Stimulated activated CD4-positive, alpha-beta T cell treated with anti-CD3 and anti-CD28 coated beads, Interleukin-1b, Interleukin-23, amount 100 ng/mL, for 48 hours (primary cell): Measurements from ENCODE around the gene OSTF1.

Experiments used
- DNase-seq: peaks from one replicate; pipeline ENCODE4 v3.0.0-alpha.2; 2020

Gene OSTF1

GRCh38 chr9:75128535-75128934 is 40.2 kb downstream of the OSTF1 start:
- DNase-seq: no peak

GRCh38 chr9:75130172-75130571 is 41.9 kb downstream of the OSTF1 start:
- DNase-seq: no peak

- DNase-seq: no peak
Observed at GRCh38 chr9:75130621-75131230, 42.4 kb downstream of the OSTF1 start.

DNA sequence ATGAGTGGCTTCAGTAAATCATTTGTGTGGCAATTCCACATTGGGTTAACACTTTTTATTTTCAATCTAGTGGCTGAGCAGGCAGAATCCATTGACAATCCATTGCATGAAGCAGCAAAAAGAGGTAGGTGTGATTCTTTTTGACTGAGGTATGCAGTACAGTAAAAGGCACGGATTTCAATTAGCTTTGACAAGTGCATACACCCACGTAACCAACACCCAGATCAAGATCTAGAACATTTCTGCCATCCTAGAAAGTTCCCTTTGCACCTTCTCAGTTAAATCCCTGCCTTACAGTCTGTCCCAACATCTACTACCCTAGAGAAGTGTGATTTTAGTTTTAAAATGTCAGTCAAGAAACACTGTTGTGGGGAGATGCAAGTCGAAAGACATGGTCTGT is 43.4 kb downstream of the OSTF1 start:
- DNase-seq: no peak

DNA sequence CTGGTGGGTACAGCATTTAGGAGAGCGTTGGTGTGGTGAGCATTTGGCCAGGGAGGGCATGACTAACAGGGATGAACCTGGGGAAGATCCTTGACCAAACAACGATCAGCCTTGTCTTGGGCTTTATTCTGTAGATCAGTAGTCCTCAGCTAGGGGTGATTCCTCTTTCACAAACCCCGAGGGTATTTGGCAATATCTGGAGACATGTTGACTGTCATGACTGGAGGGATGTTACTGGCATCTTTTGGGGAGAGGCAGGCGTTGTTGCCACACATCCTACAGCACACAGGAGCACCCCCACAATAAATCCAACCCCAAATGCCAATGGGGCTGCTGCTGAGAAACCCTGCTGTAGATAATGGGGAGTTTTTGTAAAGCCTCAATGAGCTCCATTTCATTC is 43.9 kb downstream of the OSTF1 start:
- no peak for DNase-seq

DNA sequence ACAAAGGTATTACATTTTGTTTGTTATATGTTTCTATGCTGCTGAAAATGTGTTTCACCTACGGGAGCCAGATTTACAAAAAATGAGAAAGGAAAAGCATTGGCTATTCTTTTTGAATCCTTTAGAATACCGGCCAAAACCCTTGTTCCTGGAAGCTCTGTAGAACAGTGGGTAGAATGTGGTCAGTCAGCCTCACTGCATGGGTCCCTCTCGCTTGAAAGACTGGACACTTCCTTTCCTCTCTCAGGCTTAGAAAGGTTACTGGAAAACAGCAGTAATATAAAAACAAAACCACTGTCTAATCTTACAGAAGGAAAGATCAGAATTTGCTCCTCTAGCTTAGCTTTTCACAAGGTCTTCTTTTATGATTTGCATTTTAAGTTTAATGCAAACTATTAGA is 45.1 kb downstream of the OSTF1 start:
- no peak for DNase-seq

GRCh38 chr9:75134495-75134894 is 46.2 kb downstream of the OSTF1 start:
- no peak for DNase-seq

DNA sequence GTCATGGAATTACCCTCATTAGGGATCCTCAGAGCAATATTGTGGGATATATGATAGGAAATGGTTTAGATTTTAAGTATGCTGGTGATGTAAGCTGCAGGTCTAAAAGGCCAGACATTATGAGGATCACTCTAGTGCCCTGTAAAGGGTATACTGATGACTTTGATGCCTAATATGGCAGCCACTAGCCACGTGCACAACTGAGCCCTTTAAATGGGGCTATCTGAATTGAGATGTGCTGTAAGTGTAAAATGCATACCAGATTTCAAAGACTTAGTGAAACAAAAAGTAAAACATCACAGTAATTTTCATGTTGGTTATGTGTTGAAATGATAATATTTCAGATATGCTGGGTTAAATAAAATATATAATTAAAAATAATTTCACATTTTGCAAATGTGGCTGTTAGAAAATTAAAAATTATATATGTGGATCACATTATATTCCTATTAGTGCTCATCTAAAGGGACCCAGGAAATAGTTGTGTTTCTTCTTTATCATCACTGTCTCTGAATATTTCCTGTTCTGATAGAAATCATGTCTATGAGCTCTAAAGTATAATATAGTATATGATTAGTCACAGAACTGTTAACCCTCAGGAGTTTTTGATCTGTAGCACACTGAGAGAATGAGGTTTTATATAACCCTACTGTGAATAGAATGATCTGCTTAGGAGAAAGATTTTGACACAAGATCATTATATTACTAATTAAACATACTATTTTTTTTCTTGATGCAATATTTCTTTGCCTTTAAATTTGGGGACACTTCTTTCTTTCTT is 50.1 kb downstream of the OSTF1 start:
- DNase-seq: no peak

GRCh38 chr9:75139201-75139600 is 50.9 kb downstream of the OSTF1 start:
- DNase-seq: no peak

GRCh38 chr9:75140261-75140660 is 51.9 kb downstream of the OSTF1 start:
- DNase-seq: no peak

DNA sequence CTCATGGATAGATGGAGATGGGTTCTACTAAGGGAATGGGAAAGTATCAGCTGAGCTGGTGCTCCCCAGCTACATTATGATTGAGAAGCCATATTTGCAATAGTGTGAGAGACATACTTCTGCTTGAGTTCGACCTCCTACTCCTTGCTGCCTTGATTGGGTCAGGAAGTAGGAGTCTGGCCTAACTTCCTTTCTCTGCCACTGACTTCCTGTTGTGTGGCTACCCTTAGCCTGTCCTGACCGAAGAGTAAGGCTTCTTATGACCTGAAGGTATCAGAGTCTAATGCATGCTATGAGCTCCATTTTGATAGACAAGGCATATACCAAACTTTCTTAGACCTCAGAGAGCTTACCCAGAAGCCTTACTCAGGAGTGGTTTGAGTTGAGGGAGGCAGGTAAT is 53.9 kb downstream of the OSTF1 start:
- no peak for DNase-seq

DNA sequence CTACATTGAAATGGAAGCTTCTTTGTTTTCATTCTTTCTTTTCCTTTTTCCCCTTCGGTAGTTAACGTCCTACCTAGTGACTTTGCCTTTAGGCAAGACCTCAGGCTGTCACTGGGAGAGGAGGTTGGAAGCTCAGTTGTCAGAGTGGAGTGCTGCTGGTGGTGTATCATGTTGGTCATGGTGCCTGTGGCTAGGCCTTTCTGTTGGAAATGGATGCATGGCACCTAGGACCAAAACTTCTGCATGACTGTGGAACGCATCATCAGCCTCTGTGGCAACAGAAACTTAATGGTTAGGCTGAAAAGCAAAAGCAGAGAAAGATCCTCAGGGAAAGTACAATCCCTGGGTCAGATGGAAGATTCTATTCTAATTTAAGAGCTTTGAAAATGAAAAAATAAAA is 57.9 kb downstream of the OSTF1 start:
- peak; percentile 20 for DNase-seq

- DNase-seq: no peak
Observed at GRCh38 chr9:75147638-75148037, 59.3 kb downstream of the OSTF1 start.

DNA sequence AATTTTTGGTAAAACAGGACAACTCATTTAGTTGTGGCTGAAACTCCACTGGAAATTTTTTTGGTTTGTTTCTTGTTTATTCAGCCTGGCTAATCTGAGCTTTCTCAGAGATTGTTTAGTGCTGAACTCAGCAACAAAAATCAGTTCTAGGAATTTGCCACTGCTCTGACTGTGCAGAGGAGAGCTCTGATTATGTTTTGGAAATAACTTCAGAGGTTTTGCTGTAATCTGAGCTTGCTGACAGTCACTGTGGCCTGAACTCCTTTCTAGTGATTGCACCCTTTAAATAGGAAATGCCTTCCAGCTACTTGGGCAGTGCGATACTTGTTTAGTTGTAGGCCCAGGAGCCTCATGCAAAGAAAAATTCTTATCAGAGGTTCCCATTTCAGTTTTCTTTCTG is 60.2 kb downstream of the OSTF1 start:
- peak; percentile 10 for DNase-seq

GRCh38 chr9:75149841-75150241 is 61.5 kb downstream of the OSTF1 start:
- DNase-seq: no peak

GRCh38 chr9:75150512-75150911 is 62.2 kb downstream of the OSTF1 start:
- no peak for DNase-seq

GRCh38 chr9:75152416-75152815 is 64.1 kb downstream of the OSTF1 start:
- DNase-seq: peak; percentile 76

DNA sequence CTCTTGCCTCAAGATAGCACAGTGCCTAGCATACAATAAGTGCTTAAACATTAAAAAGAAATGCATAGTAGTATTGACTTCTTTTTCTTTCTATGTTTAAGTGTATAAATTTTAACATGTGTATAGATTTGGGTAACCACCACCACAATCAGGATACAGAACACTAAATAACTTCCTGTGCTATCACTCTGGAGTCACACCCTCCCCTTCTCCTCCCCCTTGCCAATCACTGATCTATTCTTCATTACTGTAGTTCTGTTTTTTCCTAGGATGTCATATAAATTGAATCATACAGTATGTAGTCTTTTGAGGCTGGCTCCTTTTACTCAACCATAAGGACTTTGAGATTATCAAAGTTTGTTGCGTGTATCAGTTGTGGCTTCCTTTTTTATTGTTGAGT is 68.5 kb downstream of the OSTF1 start:
- no peak for DNase-seq

- DNase-seq: no peak
Observed at GRCh38 chr9:75161116-75161857, 73.0 kb downstream of the OSTF1 start.

DNA sequence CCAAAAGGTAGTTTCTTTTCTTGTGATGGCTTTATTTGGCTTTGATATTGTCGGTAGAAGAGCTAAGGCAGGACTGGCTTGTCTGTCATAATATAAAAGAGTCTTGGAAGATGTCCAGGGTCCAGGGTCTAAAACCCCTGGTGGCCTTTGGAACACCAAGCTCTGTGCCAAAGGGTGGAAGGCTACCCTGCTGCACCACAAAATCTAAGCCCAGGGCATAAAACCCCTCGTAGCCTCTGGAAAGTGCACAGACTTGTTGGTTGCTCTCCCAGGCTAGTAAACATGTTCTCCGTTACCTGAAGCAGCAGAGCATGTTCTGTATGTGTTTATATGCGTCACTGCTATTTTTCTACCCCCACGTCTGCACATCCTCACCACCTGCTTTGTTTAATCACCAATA is 75.5 kb downstream of the OSTF1 start:
- no peak for DNase-seq

DNA sequence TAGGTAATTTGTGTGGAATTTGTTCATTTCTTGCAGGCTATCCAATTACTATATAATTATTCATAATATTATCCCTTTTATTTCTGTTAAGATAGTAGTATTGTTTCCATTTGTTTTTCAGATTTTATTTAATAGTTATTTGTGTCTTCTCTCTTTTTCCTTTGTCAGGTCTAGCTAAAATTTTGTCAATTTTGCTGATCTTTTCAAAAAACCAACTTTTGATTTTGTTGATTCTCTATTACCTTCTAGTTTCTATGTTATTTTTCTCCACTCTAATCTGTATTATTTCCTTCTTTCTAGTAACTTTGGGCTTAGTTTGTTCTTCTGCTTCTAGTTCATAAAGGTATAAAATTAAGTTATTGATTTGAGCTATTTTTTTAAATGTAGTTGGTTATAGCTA is 76.3 kb downstream of the OSTF1 start:
- no peak for DNase-seq

GRCh38 chr9:75167281-75167680 is 79.0 kb downstream of the OSTF1 start:
- no peak for DNase-seq

DNA sequence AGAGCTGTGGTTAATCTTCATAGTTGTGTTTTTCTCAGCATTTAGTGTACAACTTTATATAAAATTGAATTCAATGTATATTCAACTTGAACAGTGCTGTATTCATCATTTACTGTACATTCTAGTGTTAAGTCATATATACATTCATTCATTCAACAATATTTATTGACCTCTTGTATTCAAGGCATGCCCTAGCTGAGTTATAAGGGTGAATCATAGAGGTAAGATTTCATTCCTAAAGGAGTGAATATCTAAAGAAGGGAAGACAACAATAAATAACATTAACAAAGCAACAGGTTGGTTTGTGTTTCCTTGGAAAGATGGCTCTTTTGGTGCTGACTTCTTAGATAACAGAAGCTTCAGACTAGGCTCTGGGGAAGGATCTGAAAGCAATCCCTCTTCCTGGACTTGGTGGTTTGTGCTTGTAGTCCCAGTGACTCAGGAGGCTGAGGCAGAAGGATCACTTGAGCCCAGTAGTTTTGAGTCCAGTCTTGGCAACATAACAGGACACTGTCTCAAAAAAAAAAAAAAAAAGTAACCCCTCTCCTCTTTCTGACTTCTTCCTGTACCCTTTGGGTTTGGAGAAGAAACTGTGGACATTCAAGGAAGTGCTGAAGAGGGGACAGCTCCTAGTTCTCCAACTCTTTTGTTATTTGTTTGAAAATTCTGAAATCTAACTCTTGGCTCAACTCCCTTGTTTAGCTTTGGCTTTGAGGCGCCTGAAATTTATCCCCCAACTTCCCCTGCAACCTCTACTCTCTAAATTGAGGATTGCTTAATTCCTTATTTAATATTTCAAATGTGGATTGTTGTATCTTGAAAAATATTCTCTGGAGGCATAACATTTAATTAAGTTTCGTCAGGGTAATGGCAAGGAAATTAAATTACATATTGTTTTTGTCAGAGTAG is 80.2 kb downstream of the OSTF1 start:
- DNase-seq: no peak
